ENCODE data around the gene CABYR.

- TF ChIP-seq, protein P1, sequence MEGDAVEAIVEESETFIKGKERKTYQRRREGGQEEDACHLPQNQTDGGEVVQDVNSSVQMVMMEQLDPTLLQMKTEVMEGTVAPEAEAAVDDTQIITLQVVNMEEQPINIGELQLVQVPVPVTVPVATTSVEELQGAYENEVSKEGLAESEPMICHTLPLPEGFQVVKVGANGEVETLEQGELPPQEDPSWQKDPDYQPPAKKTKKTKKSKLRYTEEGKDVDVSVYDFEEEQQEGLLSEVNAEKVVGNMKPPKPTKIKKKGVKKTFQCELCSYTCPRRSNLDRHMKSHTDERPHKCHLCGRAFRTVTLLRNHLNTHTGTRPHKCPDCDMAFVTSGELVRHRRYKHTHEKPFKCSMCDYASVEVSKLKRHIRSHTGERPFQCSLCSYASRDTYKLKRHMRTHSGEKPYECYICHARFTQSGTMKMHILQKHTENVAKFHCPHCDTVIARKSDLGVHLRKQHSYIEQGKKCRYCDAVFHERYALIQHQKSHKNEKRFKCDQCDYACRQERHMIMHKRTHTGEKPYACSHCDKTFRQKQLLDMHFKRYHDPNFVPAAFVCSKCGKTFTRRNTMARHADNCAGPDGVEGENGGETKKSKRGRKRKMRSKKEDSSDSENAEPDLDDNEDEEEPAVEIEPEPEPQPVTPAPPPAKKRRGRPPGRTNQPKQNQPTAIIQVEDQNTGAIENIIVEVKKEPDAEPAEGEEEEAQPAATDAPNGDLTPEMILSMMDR (conservative IDR thresholded peaks at IDR 0.05 in 1 of 2, IDR thresholded peaks at IDR 0.05 in 1 of 2; ENCODE audit: low read depth in 1 of 2, low read length in 2 of 2), result no peak
- TF ChIP-seq EZH2 (IDR thresholded peaks at IDR 0.05; ENCODE audit: low read length, missing control alignments), result no peak
Measured at GRCh38 chr18:24157855-24158254, 19.0 kb downstream of the CABYR start.

All from fibroblast of lung (primary cell).